HG03139 (cell line): Measurements from ENCODE around the gene ATF7.
"Not testable (repeated sequence)": the region's sequence is repeated elsewhere in the genome, so short reads cannot be mapped to it uniquely, and the experiment has no call there.

ENCODE experiments used
- ATAC-seq: cut with Tn5 transposase; IDR thresholded peaks from one replicate; pipeline ENCODE4 v1.9.1; 2021; ENCODE audit not compliant: unreplicated experiment

Gene ATF7

GRCh38 chr12:53625946-53626701, at the start of gene ATF7:
Gene ATF7 (minus strand): TSS chr12:53626382. CDS start chr12:53601000, 25,382 bp downstream.
- peak; percentile 96 for ATAC-seq

- ATAC-seq = no peak
Observed at GRCh38 chr12:53674977-53675700, 49.0 kb upstream of the ATF7 start.

DNA sequence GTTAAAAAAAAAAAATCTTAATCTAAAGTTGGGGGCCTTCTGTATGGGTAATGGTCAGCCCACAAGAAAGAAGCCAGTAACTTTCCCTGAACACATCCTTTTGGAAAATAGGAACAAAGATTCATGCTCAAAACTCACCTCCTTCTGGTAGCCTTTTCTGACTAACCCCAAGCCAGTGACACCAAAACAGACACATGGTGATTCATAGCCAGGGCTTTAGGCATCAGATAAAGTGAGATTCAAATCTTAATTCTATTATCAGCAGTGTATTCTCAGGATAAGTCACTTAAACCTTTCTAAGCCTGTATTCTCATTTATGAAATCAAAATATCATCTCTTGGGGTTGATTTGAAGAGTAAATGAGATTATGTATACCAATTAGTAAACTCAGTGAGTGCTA, 44.8 kb upstream of the ATF7 start:
- no peak for ATAC-seq

- no peak for ATAC-seq
Observed at GRCh38 chr12:53670308-53670707, 44.1 kb upstream of the ATF7 start.

- no peak for ATAC-seq
Observed at GRCh38 chr12:53667080-53667479, 40.9 kb upstream of the ATF7 start.

DNA sequence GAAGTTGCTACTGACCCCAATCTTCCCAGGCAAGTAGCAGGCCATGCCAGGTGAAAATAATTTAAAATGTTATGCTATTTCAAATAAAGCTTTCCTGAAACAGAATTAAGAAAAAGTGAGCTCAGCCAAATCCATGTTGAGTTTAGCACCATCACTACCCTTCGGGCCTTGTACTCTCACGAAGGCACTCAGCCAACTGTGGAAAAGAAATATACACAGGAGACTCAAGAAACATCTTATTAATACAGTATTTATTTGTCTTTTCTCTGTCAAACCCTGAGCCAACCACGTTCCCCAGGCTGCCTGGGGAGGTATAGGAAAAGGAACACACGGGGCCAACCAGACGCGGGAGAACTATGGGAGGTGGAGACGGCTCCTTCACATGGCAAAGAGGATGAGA, 38.8 kb upstream of the ATF7 start:
- no peak for ATAC-seq

- ATAC-seq = no peak
Observed at GRCh38 chr12:53664191-53664590, 38.0 kb upstream of the ATF7 start.

- ATAC-seq = no peak
Observed at GRCh38 chr12:53660041-53660440, 33.9 kb upstream of the ATF7 start.

GRCh38 chr12:53659571-53659981, 33.4 kb upstream of the ATF7 start:
- no peak for ATAC-seq

DNA sequence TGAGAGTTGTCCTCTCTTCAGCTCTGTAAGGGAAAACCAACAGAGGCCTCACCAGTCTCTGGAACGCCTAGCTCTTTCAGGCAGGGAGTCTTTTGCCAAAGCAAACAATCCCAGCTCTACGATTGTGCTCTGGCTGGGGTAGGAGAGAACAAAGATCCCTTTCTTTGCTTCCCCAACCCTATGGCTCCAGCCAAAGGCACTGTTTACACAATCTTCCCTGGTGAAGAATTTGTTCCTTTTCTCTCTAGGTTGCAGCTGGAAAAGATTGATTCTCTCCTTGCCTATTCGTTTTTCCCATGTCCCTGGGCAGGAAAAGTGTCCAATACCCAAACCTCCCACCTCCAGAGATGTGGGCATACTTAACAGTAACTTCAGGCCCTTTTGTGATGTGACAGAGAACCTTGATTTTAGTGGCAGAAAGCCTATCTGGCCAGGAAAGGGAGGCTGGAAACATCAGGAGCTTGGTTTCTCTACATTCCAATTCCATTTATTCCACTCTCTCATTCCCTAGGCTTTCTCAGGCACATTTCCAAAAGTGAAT, 32.9 kb upstream of the ATF7 start:
- no peak for ATAC-seq

- no peak for ATAC-seq
Observed at GRCh38 chr12:53657041-53657440, 30.9 kb upstream of the ATF7 start.

DNA sequence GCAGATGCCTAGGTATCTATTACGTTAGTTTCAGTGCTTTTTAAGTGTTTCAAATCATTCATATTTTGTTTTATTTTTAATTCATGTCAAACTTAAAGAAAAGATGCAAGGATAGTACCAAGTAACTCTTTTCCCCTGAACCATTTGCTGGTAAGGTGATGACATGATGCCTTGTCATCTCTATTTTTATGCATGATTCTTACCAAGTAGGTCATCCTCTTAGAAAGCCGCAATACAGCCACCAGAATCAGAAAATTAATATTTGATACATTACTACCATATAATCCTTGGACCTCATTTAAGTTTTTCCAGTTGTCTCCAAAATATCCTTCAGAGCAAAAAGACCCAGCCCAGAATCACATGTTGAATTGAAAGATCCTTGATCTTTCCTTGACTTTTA, 27.4 kb upstream of the ATF7 start:
- ATAC-seq = no peak

GRCh38 chr12:53652366-53652765, 26.2 kb upstream of the ATF7 start:
- no peak for ATAC-seq

DNA sequence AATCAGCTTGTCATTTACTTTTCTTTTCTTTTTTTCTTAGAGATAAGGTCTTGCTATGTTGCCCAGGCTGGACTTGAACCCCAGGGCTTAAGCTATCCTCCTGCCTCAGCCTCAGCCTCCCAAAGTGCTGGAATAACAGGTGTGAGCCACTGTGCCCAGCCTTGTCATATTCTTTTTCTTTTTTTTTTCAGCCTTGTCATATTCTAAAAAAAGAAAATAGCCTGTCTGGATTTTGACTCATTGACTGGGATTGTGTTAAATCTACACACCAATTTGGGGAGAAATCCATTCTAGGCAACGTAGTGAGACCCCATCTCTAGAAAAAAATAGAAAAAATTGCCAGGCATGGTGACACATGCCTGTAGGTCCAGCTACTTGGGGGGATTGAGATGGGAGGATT, 25.6 kb upstream of the ATF7 start:
- ATAC-seq = no peak

- not testable (repeated sequence) for ATAC-seq
Observed at GRCh38 chr12:53646300-53646699, 20.1 kb upstream of the ATF7 start.

DNA sequence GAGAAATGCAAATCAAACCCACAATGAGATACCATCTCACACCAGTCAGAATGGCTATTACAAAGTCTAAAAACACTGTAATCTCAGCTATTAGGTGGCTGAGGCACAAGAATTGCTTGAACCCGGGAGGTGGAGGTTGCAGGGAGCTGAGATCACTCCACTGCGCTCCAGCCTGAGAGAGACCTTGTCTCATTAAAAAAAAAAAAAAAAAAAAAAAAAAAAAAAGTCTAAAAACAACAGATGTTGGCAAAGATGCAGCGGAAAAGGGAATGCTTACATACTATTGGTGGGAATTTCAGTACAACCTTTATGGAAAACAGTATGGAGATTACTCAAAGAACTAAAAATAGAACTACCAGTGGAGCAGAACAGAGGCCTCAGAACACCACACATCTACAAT, 19.0 kb upstream of the ATF7 start:
- no peak for ATAC-seq

GRCh38 chr12:53644133-53644532, 18.0 kb upstream of the ATF7 start:
- ATAC-seq = no peak

DNA sequence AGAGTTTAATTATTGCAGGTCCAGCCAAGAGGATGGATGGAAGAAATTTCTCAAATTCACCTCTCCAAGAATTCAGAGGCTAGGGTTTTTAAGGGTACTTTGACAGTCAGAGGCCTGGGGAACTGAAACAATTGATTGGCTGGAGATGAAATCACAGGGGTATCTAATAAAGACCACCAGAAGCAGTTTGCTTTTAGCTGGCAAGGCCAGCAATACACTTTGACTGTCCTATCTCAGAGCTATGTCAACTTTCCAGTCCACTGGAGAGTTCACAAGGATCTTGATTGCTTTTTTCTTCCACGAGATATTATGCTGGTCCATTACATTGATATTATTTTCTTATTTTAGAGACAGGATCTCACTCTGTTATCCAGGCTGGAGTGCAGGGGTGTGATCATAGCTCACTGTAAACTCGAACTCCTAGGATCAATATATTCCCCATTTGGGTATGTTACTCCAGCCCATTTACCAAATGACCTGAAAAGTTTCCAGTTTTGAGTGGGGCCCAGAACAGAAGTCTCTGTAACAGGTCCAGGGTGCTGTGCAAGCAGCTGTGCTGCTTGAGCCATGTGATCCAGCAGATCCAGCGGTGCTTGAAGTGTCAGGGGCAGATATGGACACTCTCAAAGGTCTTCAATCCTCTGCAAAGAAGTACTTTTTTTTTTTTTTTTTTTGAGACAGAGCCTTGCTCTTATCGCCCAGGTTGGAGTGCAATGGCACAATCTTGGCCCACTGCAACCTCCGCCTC, 17.2 kb upstream of the ATF7 start:
- ATAC-seq = no peak

GRCh38 chr12:53638057-53638456, 11.9 kb upstream of the ATF7 start:
- no peak for ATAC-seq

- no peak for ATAC-seq
Observed at GRCh38 chr12:53636641-53637040, 10.5 kb upstream of the ATF7 start.

DNA sequence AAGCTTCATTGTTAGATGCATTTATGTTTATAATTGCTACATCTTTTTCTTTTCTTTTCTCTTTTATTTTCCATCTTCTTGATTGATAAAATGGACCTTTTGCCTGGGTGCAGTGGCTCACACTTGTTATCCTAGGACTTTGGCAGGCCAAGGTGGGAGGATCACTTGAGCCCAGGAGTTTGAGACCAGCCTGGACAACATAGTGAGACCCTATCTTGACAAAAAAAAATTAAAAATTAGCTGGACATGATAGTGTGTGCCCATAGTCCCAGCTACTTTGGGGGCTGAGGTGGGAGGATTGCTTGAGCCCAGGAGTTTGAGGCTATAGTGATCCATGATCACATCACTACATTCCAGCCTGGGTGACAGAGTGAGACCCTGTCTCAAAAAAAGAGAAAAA, 9.5 kb upstream of the ATF7 start:
- ATAC-seq = not testable (repeated sequence)

GRCh38 chr12:53631721-53632120, 5.5 kb upstream of the ATF7 start:
- ATAC-seq = no peak
